Measurements from ENCODE around the gene TRHDE.

The TRHDE gene

GRCh38 chr12:72272091-72272661, at the start of gene TRHDE:
TRHDE (plus strand) TSS chr12:72272370; CDS start chr12:72272644, 274 bp downstream.
- no peak for DNase-seq (ENCODE audit: low spot score)

GRCh38 chr12:72226510-72226909, 45.7 kb upstream of the TRHDE start:
- DNase-seq (ENCODE audit: low spot score): no peak

GRCh38 chr12:72228424-72228823, 43.7 kb upstream of the TRHDE start:
- DNase-seq (ENCODE audit: low spot score): no peak

GRCh38 chr12:72230589-72230988, 41.6 kb upstream of the TRHDE start:
- no peak for DNase-seq (ENCODE audit: low spot score)

- no peak for DNase-seq (ENCODE audit: low spot score)
These were observed 37.3 kb upstream of the TRHDE start for GRCh38 chr12:72234886-72235285.

- no peak for DNase-seq (ENCODE audit: low spot score)
These were observed 36.0 kb upstream of the TRHDE start for GRCh38 chr12:72236071-72236705.

GRCh38 chr12:72241552-72241951, 30.6 kb upstream of the TRHDE start:
- no peak for DNase-seq (ENCODE audit: low spot score)

GRCh38 chr12:72242946-72243345, 29.2 kb upstream of the TRHDE start:
- no peak for DNase-seq (ENCODE audit: low spot score)

GRCh38 chr12:72246370-72246769, 25.8 kb upstream of the TRHDE start:
- no peak for DNase-seq (ENCODE audit: low spot score)

- no peak for DNase-seq (ENCODE audit: low spot score)
These were observed 21.8 kb upstream of the TRHDE start for GRCh38 chr12:72250346-72250745.

GRCh38 chr12:72256725-72257124, 15.4 kb upstream of the TRHDE start:
- no peak for DNase-seq (ENCODE audit: low spot score)

GRCh38 chr12:72261885-72262284, 10.3 kb upstream of the TRHDE start:
- no peak for DNase-seq (ENCODE audit: low spot score)

- no peak for DNase-seq (ENCODE audit: low spot score)
These were observed 7.5 kb upstream of the TRHDE start for GRCh38 chr12:72264548-72265175.

- no peak for DNase-seq (ENCODE audit: low spot score)
These were observed 4.2 kb upstream of the TRHDE start for GRCh38 chr12:72267974-72268373.

GRCh38 chr12:72268386-72268785, 3.8 kb upstream of the TRHDE start:
- no peak for DNase-seq (ENCODE audit: low spot score)

GRCh38 chr12:72269491-72269890, 2.7 kb upstream of the TRHDE start:
- DNase-seq (ENCODE audit: low spot score): no peak

- DNase-seq (ENCODE audit: low spot score): no peak
These were observed 1.9 kb upstream of the TRHDE start for GRCh38 chr12:72270246-72270645.

GRCh38 chr12:72270961-72271360, 1.2 kb upstream of the TRHDE start:
- no peak for DNase-seq (ENCODE audit: low spot score)

- no peak for DNase-seq (ENCODE audit: low spot score)
These were observed 599 bp upstream of the TRHDE start for GRCh38 chr12:72271451-72272090.

- DNase-seq (ENCODE audit: low spot score): no peak
These were observed 745 bp downstream of the TRHDE start for GRCh38 chr12:72272731-72273498.

GRCh38 chr12:72273499-72273837, 1.3 kb downstream of the TRHDE start:
- no peak for DNase-seq (ENCODE audit: low spot score)

GRCh38 chr12:72273851-72274351, 1.7 kb downstream of the TRHDE start:
- no peak for DNase-seq (ENCODE audit: low spot score)
